Gastroesophageal sphincter (tissue), 4 donors: ENCODE measurements around the gene IRF6. TPM values are rescaled to one million over a fixed set of nuclear protein-coding genes. Genes with fewer than 3 reads are reported as not detected.

ENCODE experiments used
- ATAC-seq: fragments of 150-250 bp; one replicate; pipeline ENCODE4 v1.9.1; 2016; ENCODE audit warnings: mild to moderate bottlenecking, moderate library complexity
- H3K27ac ChIP-seq, 4 donors: fragments of 200-600 bp; sonication (generic) in 3 of 4; 1 replicate in 3 of 4; 2 replicates in 1 of 4; pipeline ENCODE4 v1.5.1; 2016 to 2019
- H3K27me3 ChIP-seq: fragments of 200-600 bp; sonication (generic); one replicate; pipeline ENCODE4 v1.5.1; 2019
- H3K36me3 ChIP-seq, 2 donors: fragments of 200-600 bp; sonication (generic); one replicate each; pipeline ENCODE4 v1.5.1; 2019; ENCODE audit warnings: control low read depth in 1 of 2
- H3K4me1 ChIP-seq, 3 donors: fragments of 200-600 bp; sonication (generic); 1 replicate in 2 of 3; 2 replicates in 1 of 3; pipeline ENCODE4 v1.5.1; 2016 to 2019; ENCODE audit warnings: control low read depth in 2 of 3
- H3K4me3 ChIP-seq, 2 donors: fragments of 200-600 bp; sonication (generic); one replicate each; pipeline ENCODE4 v1.5.1; 2019; ENCODE audit warnings: mild to moderate bottlenecking in 1 of 2, moderate library complexity in 1 of 2
- H3K9me3 ChIP-seq, 3 donors: fragments of 200-600 bp; sonication (generic); one replicate each; pipeline ENCODE4 v1.5.1; 2017 to 2019; ENCODE audit warnings: control low read depth in 2 of 3
- EP300 ChIP-seq: sonication (generic); formaldehyde crosslinking; IDR thresholded peaks from one replicate; pipeline ENCODE4 v1.6.1; 2017; ENCODE audit warnings: antibody characterized with exemption, mild to moderate bottlenecking
- POLR2A ChIP-seq, 2 donors: fragments of 450-650 bp; IDR thresholded peaks; one replicate each; pipeline ENCODE4 v1.6.1; 2017; ENCODE audit warnings: antibody characterized with exemption in 2 of 2, mild to moderate bottlenecking in 2 of 2, moderate library complexity in 1 of 2
- POLR2AphosphoS5 ChIP-seq: sonication (generic); formaldehyde crosslinking; IDR thresholded peaks from one replicate; pipeline ENCODE4 v1.6.1; 2017; ENCODE audit warnings: antibody characterized with exemption
- WGBS, 2 donors: methylation state at CpG; one replicate each; pipeline ENCODE4 v1.1.5; 2018; ENCODE audit warnings: low coverage in 1 of 2; 5-methylcytosine and 5-hydroxymethylcytosine counted together
- total RNA-seq, 4 donors: library from RNA; depleted of rRNA; stranded (reverse); fragments of >200 nt; gene quantifications; one replicate each; pipeline ENCODE4 v1.1.0, GENCODE V29; 2016
- TF ChIP-seq, protein P1 (sequence below), 4 experiments: fragments of 200-600 bp in 2 of 4; fragments of 450-650 bp in 2 of 4; sonication (generic) in 1 of 4; IDR thresholded peaks; one replicate each; pipeline ENCODE4 v1.5.1; 2017 to 2019; ENCODE audit warnings: antibody characterized with exemption in 4 of 4, mild to moderate bottlenecking in 2 of 4, moderate library complexity in 2 of 4

IRF6 gene
- total RNA-seq, 4 donors from 2014 or later = 1.2 to 6.8 (median 2.8) TPM

- TF ChIP-seq, protein P1, sequence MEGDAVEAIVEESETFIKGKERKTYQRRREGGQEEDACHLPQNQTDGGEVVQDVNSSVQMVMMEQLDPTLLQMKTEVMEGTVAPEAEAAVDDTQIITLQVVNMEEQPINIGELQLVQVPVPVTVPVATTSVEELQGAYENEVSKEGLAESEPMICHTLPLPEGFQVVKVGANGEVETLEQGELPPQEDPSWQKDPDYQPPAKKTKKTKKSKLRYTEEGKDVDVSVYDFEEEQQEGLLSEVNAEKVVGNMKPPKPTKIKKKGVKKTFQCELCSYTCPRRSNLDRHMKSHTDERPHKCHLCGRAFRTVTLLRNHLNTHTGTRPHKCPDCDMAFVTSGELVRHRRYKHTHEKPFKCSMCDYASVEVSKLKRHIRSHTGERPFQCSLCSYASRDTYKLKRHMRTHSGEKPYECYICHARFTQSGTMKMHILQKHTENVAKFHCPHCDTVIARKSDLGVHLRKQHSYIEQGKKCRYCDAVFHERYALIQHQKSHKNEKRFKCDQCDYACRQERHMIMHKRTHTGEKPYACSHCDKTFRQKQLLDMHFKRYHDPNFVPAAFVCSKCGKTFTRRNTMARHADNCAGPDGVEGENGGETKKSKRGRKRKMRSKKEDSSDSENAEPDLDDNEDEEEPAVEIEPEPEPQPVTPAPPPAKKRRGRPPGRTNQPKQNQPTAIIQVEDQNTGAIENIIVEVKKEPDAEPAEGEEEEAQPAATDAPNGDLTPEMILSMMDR (IDR thresholded peaks at IDR 0.05) = no peak
- WGBS, 2 donors = 57 to 58% methylated on average over 1 to 2 of the region's 2 CpGs
- Histone ChIP-seq H3K27me3 (no peaks in the 10 kb centered on the region), H3K4me3 (no peak overlapping the region), H3K36me3 (no peaks in the 10 kb centered on the region), H3K9me3 (no peaks in the 10 kb centered on the region), H3K4me1 (peaks cover 0 to 21% (median 0%) of the 10 kb centered on the region in 3 donors), H3K27ac (peak overlapping the region in 3 of 4 donors; percentile 56 to 63 (median 58))
- ATAC-seq = no peak
These were observed 64.1 kb downstream of the IRF6 start for GRCh38 chr1:209741889-209742288.

- ATAC-seq = no peak
- 80% methylated on average over 1 of the region's 3 CpGs; no CpG with 5 or more reads in 1 of the 2 donors for WGBS, 2 donors
- no peak overlapping the region for H3K27ac ChIP-seq
These were observed 64.7 kb downstream of the IRF6 start for GRCh38 chr1:209741193-209741592.

GRCh38 chr1:209738270-209738669, 67.7 kb downstream of the IRF6 start:
- TF ChIP-seq, protein P1 (IDR thresholded peaks at IDR 0.05) = no peak
- no peak for TF ChIP-seq POLR2A (IDR thresholded peaks at IDR 0.05)
- Histone ChIP-seq H3K27me3 (no peaks in the 10 kb centered on the region), H3K36me3 (no peaks in the 10 kb centered on the region), H3K4me3 (no peak overlapping the region), H3K9me3 (no peaks in the 10 kb centered on the region), H3K4me1 (peaks cover 0 to 23% (median 0%) of the 10 kb centered on the region in 3 donors), H3K27ac (no peak overlapping the region)
- no peak for ATAC-seq
- 83 to 100% methylated on average over 1 of the region's 1 CpG for WGBS, 2 donors

More at GRCh38 chr1:209741193-209741592, 64.7 kb downstream of the IRF6 start:
- no peak for TF ChIP-seq POLR2A (IDR thresholded peaks at IDR 0.05)
- no peaks in the 10 kb centered on the region for H3K36me3 ChIP-seq
- peaks cover 0 to 21% (median 0%) of the 10 kb centered on the region in 3 donors for H3K4me1 ChIP-seq
- no peaks in the 10 kb centered on the region for H3K27me3 ChIP-seq
- H3K4me3 ChIP-seq = no peak overlapping the region
- no peaks in the 10 kb centered on the region for H3K9me3 ChIP-seq

DNA sequence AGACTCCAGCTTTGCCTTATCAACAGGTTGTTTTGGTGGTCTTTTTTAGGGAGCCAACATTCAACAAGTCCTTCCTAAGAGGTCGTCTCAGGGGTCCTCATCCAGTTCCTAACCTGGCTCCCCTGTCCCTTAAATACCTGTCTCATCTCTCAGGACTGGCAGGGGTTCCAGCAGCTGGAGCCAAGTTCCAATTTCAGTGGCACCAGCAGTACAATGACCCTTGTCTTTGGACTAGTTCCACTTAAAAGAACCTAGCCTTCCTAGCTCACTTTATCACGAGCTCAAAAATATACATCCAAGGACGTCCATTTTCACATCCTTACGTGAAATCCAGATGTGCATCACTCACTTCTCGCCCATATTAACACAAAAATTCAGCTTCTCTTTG, 68.8 kb downstream of the IRF6 start:
- no peaks in the 10 kb centered on the region for H3K9me3 ChIP-seq
- no peaks in the 10 kb centered on the region for H3K27me3 ChIP-seq
- H3K27ac ChIP-seq = no peak overlapping the region
- WGBS, 2 donors = 86 to 100% methylated on average over 3 to 5 of the region's 5 CpGs
- peaks cover 0 to 13% (median 0%) of the 10 kb centered on the region in 3 donors for H3K4me1 ChIP-seq
- no peaks in the 10 kb centered on the region for H3K36me3 ChIP-seq
- no peak overlapping the region for H3K4me3 ChIP-seq
- TF ChIP-seq, protein P1 (IDR thresholded peaks at IDR 0.05) = no peak
- TF ChIP-seq POLR2A (IDR thresholded peaks at IDR 0.05) (no peak), POLR2AphosphoS5 (no peak), EP300 (no peak)
- no peak for ATAC-seq

- 69 to 81% methylated on average over 3 of the region's 3 CpGs for WGBS, 2 donors
- Histone ChIP-seq H3K9me3 (no peaks in the 10 kb centered on the region), H3K36me3 (no peaks in the 10 kb centered on the region), H3K27me3 (no peaks in the 10 kb centered on the region), H3K4me1 (peaks cover 0 to 8% (median 0%) of the 10 kb centered on the region in 3 donors), H3K27ac (no peak overlapping the region), H3K4me3 (no peak overlapping the region)
- no peak for ATAC-seq
- no peak for TF ChIP-seq POLR2AphosphoS5
- no peak for TF ChIP-seq EP300
- TF ChIP-seq POLR2A (IDR thresholded peaks at IDR 0.05) = no peak
These were observed 69.3 kb downstream of the IRF6 start for GRCh38 chr1:209736490-209737117.

Other genes with a start within 250 kb of the IRF6 start
- gene CAMK1G, start 222.4 kb downstream of the IRF6 start, total RNA-seq = 1 to 10 TPM in 2 of 4 donors, under 1 TPM in 2; 0.19 to 6.8 (median 0.84) TPM
- 10 to 100 TPM in 1 of 4 donors, under 1 TPM in 3; 0.13 to 11.6 (median 0.35) TPM for gene LAMB3, start 153.7 kb downstream of the IRF6 start, total RNA-seq
- 10 to 100 TPM in 2 of 4 donors, 1 to 10 TPM in 2; 6.0 to 95.2 (median 11.0) TPM for gene G0S2, start 130.7 kb downstream of the IRF6 start, total RNA-seq
- 10 to 100 TPM in 2 of 4 donors, 1 to 10 TPM in 2; 5.0 to 17.8 (median 8.9) TPM for gene HSD11B1, start 101.3 kb downstream of the IRF6 start, total RNA-seq
- gene TRAF3IP3, start 50.1 kb downstream of the IRF6 start, total RNA-seq = 1 to 10 TPM in 3 of 4 donors, under 1 TPM in 1; 0.77 to 5.7 (median 3.5) TPM
- gene C1orf74, start 21.6 kb downstream of the IRF6 start, total RNA-seq = 1 to 10 TPM in 1 of 4 donors, under 1 TPM in 3; 0.64 to 1.3 (median 0.87) TPM
- gene UTP25, start 21.8 kb upstream of the IRF6 start, total RNA-seq = 1 to 10 TPM; 4.5 to 8.7 (median 8.0) TPM
- gene SYT14, start 132.1 kb upstream of the IRF6 start, total RNA-seq = under 1 TPM in 2 of 4 donors, not detected in 2; under 0.01 to 0.27 TPM